SK-N-MC (cell line): ENCODE results near the gene AFAP1L2.

Experiments used
- EZH2 ChIP-seq: fragments of 200-600 bp; sonication (generic); IDR thresholded peaks from one replicate; pipeline ENCODE4 v1.6.1; 2017; ENCODE audit warnings: antibody characterized with exemption
- POLR2AphosphoS5 ChIP-seq: IDR thresholded peaks from 2 replicates; pipeline ENCODE4 v1.6.1; 2012; ENCODE audit warnings: mild to moderate bottlenecking, low read depth, low read length, borderline replicate concordance

DNA sequence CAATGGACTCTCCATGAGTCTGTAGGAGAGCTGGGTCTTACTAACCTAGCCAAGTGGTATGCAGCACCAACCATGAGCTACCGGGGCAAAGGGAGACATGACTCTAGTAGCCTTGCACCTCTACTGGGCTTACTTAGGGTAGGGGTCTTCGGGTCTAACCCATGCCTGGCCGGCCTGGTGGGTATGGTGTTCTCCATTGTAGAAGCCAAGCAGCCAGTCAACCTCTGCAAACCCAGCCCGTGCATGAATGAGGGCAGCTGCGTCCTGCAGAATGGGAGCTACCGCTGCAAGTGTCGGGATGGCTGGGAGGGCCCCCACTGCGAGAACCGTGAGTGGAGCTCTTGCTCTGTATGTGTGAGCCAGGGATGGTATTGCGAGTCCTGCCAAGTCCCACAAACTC is 114.3 kb downstream of the AFAP1L2 start:
- no peak for TF ChIP-seq EZH2
- TF ChIP-seq POLR2AphosphoS5: no peak
